ENCODE measurements around the gene MYBPC2. TPM values are rescaled to one million over a fixed set of nuclear protein-coding genes. Genes with fewer than 3 reads are reported as not detected.

MYBPC2 gene
- total RNA-seq, result not detected in 2 replicates

DNA sequence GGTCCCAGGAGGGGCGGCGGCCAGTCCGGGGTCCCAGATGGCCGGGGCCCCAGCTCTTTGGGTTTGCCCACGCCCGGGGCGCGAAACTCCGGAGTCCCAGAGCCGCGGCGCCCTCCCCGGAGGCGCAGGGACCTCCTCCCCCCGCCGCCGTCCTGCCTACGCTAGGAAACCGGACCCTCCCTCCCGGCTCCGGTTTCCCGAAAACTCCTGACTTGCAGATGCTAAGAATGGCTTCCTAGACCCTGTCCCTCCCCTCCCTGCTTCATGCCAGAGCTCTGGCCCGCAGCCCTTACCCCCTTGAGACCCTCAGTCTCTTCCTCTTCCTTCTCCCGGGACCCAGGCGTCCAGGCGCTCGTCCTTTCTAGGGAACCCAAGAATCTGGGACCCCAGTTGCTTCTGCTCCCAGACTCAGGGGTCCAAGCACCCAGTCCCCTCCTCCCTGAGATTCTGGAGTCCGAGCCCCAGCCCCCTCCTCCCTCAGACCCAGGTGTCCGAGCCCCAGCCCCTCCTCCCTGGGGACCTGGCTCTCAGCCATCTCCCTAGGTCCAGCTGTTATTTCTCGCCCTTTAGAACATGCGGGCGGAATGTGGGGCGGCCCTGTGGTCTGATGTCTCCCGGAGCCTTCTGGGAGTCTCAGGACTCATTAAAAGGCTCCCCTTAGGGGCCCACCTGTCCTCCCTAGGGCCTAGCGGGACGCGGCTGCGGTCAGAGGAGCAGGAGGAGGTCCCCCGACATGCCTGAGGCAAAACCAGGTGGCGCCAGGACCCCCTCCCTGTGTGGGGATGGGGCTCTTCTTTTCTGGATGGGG, at the start of gene MYBPC2:
Gene MYBPC2, plus strand, starts transcription at position 672 of the 808 bp plus-strand sequence. Its CDS starts 62 bp downstream, at position 734.

DNA sequence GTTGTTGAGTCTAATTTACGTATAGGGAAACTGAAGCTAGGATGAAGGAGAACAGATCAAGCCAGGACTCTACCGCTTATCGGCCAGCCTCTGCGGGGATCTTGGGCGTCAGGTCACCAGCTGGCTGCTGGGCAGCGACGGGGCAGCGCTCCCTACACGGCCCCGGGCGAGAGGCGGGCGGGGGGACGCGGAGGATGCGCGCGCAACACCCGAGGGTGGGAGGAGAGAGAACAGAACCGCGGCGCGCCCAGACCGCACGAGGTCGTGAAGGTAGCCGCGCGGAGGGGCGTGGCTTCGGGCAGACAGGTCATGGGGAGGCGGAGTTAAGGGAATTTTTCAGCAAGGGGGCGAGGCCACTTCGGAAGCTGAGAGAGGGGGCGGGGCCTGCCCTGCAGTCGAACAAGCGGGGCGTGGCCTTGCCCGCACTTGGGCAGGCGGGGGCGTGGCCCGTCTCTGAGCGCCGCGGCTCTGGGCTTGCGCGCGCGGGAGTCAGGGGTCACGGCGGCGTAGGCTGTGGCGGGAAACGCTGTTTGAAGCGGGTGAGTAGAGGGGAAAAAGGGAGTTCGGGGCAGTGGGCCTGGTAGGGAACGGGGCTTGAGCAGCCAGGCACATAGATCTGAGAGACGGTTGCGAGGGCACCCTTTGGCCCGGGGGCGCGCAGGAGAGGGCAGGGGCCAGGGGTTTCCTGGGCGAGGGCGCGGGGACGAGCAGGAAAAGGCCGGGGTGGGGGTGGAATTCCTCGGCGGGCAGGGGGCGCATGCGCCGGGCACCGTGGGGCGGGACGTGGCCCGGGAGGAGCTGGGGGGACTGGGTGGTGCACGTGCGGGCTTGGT, 48.6 kb upstream of the MYBPC2 start, which contains the start of gene POLD1:
Gene POLD1, plus strand, starts transcription at position 496 of the 833 bp plus-strand sequence. CDS start 14,505 bp downstream, outside the sequence.

DNA sequence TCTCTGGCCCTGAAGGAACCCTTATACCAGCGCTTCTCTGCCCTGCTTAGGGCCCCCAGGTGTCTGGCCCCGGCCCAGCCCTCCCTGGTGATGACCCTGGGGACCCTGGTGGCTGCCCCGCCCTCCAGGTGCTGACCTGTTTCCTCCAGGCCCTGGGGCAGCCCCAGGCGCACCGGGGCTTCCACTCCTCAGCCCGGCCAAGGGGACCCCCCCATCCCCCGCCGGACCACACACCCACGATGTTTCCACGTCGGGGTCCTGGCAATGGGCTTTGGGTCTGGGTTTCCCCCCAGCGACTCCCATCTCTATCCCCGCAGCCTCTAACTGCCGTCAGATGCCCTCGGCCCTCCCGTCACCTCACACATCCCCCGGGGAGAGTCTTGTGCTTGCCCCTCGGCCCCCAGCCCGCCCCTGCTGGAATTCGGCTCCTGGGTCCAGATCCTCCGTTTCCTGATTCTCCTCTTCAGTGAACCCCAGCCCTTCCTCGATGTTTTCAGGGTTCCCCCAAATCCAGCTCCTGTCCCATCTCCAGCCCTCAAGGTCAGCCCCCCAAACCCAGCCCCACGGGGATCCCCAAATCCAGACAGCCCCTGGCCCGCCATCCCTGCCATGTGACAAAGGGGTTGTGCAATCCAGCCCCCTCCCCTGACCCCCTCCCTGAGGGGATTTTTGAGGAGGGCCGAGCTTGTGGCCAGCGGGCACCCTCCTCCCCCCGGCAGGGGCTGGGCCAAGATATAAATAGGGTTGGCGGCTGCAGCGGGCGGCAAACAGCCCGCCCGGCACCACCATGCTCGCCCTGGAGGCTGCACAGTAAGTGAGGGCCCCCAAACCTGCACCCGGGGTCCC, 14.3 kb upstream of the MYBPC2 start, which contains the start of gene SPIB:
Gene SPIB, plus strand, starts transcription at position 763 of the 846 bp plus-strand sequence. Its CDS starts 25 bp downstream, at position 788.

DNA sequence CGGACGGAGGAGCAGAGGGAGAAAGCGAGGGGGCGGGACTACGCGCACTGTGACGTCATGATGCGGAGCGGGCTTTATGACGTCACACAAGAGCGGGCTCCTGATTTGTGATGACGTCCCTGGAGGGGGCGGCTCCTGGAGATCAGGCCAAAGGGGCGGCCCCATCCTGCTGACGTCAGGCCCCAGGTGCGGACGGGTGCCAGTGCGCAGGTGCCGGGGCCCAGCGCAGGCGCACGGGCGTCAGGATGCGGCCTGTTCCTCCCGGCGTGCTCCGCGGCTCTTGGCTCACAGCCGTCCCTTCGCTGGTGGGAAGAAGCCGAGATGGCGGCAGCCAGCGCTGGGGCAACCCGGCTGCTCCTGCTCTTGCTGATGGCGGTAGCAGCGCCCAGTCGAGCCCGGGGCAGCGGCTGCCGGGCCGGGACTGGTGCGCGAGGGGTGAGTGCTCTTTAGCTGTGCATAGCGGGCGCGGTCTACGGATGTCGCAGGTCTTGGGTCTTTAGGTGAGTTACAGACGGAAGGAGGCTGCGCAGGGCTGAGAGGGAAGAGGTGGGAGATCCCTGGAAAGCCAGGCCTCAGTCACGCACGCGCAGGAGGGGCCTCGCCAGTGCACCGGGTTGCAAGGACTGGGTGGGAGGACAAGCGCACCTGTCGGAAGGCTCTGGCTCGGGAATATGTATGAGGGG, 43.7 kb downstream of the MYBPC2 start, which contains the start of the genes EMC10 and GARIN5A:
Gene EMC10, plus strand, starts transcription at position 284 of the 683 bp plus-strand sequence. Its CDS starts 38 bp downstream, at position 322.
Gene GARIN5A, minus strand, starts transcription at position 625 of the 683 bp plus-strand sequence. Its CDS starts 460 bp downstream, at position 165.

DNA sequence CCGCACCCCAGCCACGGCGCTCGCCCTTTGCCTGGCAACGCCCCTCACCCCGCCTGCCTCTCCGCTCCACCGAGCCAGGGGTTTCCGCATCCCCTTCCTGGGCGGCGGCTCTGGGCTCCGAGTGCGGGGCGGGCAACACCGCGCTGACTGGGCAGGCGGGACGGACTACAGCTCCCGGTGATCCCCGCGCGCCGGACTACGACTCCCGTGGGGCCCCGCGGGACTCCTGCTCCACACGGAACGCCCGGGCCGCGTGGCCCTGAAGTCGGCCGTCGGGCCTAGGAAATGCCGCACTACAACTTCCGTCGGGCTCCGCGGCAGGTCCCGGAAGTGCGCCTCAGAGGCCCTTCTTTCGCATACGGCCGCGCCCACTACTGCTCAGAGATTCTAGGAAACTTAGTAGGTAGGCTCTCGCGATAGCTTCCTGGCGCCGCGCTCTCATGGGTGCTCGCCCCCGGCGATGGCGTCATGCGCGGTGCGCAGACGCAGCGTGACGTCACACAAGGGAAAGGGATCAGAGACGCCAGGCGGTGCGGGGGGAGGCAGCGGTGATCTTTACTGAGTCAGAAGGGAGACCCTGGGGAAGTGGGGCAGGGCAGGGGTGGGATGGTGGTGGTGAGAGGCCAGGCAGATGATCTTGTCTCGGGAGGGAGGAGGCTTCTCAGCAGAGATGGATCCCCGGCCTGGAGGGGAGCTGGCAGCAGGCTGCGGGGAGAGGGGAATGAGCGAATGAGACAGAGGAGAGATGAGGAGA, 78.6 kb downstream of the MYBPC2 start, which contains the start of gene JOSD2:
Gene JOSD2, minus strand, starts transcription at position 123 of the 754 bp plus-strand sequence. CDS start 760 bp downstream, outside the sequence.

DNA sequence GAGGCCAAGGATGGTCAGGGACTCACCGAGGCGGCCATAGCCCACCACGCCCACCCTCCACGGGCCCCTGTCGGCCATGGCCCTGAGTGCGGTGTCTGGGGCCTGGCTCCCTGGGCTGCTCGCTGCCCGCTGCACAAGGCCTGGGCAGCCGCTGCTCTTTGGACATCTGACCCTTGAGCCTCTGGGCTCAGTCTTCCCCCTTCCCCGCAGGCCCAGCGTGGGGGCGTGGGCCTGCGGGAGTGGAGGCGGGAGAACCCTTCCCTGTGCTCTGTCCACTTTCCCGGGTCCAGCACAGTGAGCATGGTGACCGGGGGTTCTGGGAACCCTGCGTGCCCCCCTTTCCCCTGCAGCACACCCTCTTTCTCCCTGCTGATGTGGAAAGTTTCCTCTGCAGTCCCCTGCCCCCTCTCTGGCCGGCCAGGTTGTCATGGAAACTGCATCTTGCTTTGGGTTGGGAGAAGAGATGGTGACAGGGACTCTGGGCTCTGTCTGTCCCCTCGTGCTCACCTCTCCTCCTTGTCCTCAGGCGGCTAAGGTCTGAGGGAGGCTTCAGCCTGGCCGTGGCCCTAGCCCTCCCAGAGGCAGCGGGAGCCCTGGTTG, 81.2 kb downstream of the MYBPC2 start, which contains the start of gene ASPDH:
Gene ASPDH, minus strand, starts transcription at position 168 of the 600 bp plus-strand sequence. Its CDS starts 90 bp downstream, at position 78.

Other genes starting within 250 kb of the MYBPC2 start
- under 0.01 TPM in 1 of 2 replicates, not detected in the other for gene MYH14, start 229.3 kb upstream of the MYBPC2 start, total RNA-seq
- gene KCNC3, start 103.5 kb upstream of the MYBPC2 start, total RNA-seq, result under 0.01 TPM in 1 of 2 replicates, not detected in the other
- gene NAPSA, start 67.3 kb upstream of the MYBPC2 start, total RNA-seq, result not detected in 2 replicates
- gene NR1H2, start 56.4 kb upstream of the MYBPC2 start, total RNA-seq, result 69.3 and 72.4 TPM in 2 replicates
- 12.3 and 16.9 TPM in 2 replicates for gene POLD1, start 48.5 kb upstream of the MYBPC2 start, total RNA-seq
- not detected in 2 replicates for gene SPIB, start 14.0 kb upstream of the MYBPC2 start, total RNA-seq
- gene EMC10, start 43.6 kb downstream of the MYBPC2 start, total RNA-seq, result 52.0 and 57.8 TPM in 2 replicates
- 0.32 TPM in 1 of 2 replicates, not detected in the other for gene GARIN5A, start 44.0 kb downstream of the MYBPC2 start, total RNA-seq
- gene JOSD2, start 78.3 kb downstream of the MYBPC2 start, total RNA-seq, result 27.3 and 27.6 TPM in 2 replicates
- gene ASPDH, start 81.0 kb downstream of the MYBPC2 start, total RNA-seq, result not detected in 2 replicates
- under 0.01 and 0.16 TPM in 2 replicates for gene LRRC4B, start 135.5 kb downstream of the MYBPC2 start, total RNA-seq
- gene SYT3, start 207.0 kb downstream of the MYBPC2 start, total RNA-seq, result 0.16 TPM in 1 of 2 replicates, not detected in the other
- 0.49 TPM in 1 of 2 replicates, not detected in the other for gene C19orf81, start 216.6 kb downstream of the MYBPC2 start, total RNA-seq